NCI-H460 (cell line): ENCODE data around the gene ACAD8. TPM values are rescaled to one million over a fixed set of nuclear protein-coding genes. Genes with fewer than 3 reads are reported as not detected.
A peak's percentile ranks its signal among the peaks of the same experiment; 100 is the strongest.

Experiments used
- DNase-seq: peaks from one replicate; pipeline ENCODE4 v3.0.0-alpha.2; 2016; ENCODE audit warnings: low read depth; ENCODE audit errors: extremely low read depth
- polyA plus RNA-seq: library from polyadenylated mRNA; depleted of rRNA; stranded (reverse); fragments of >200 nt; gene quantifications from 2 replicates; pipeline ENCODE4 v1.2.3, GENCODE V29; 2014; cell fraction: nucleus; rRNA removed
- total RNA-seq: library from RNA; depleted of rRNA; stranded (reverse); fragments of >200 nt; shearing (Covaris generic); gene quantifications from 2 replicates; pipeline ENCODE4 v1.2.3, GENCODE V29; 2014; rRNA removed

The ACAD8 gene
- total RNA-seq = 8.7 and 13.3 TPM in 2 replicates
- polyA plus RNA-seq = 42.5 and 42.8 TPM in 2 replicates

GRCh38 chr11:134253188-134253993 lies at the start of gene ACAD8, which contains the start of gene THYN1:
Gene ACAD8, plus strand, starts transcription at chr11:134253568. Its CDS starts 33 bp downstream, at chr11:134253601.
Gene THYN1, minus strand, starts transcription at chr11:134253352. Its CDS starts 470 bp downstream, at chr11:134252882.
- DNase-seq = peak; percentile 93

GRCh38 chr11:134205729-134206128 lies 47.6 kb upstream of the ACAD8 start:
- DNase-seq = no peak

- DNase-seq = no peak
These were observed 47.2 kb upstream of the ACAD8 start for GRCh38 chr11:134206185-134206584.

GRCh38 chr11:134207538-134208239 lies 45.7 kb upstream of the ACAD8 start:
- DNase-seq = peak; percentile 26

DNA sequence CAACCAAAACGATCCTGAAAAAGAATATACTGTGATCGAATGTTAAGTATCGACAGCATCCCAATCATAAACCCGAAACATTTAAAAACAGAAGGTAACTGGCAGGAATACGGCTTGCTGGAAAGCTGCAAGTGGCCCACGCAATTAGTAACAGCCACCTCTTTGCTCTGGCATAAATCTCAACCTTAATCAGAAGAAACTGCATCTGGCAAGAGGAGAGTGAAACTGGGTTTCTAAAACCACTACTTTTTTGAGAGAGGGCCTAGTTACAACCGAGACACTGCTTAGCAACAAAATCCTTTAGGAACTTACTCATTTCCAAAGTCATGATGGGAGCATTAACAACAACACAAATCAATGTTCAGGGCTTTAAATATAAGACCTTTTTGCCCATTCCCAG lies 37.5 kb upstream of the ACAD8 start:
- no peak for DNase-seq

DNA sequence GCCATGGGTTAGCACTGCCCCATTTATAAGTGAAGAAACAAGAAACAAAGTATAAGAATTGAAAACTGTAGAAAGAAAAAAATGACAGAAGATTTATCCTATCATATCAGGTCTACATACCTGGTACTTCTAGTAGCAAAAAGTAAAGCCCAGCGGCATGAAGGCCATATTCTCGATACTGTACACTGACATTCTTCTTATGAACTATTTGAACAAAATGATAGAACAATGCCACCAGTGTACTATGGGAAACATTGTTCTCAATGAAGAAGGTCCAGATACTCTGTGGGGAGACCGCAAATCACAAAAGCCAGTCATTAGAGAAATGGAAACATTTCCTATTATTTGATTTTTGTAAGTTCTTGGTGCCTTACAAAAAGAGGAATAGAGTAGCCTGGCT lies 36.6 kb upstream of the ACAD8 start:
- DNase-seq = no peak

DNA sequence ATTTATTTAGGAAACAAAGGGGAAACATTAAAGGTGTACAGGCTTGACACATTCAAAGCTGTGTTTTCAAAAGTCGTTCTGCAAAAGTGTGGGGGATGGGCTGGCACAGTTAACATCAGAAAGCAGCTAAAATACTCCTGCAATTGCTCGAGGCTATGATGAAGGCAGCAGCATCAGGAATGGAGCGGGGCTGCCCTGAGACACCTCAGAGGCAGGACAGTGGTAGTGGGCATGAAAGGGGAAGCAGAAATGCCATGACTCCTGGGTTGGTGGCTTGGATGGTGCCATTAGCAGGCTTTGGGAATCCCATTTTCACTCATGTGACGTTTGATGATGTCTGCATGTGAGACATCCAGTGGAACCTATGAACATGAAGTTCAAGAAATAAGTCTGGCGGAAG lies 30.2 kb upstream of the ACAD8 start:
- DNase-seq = no peak

DNA sequence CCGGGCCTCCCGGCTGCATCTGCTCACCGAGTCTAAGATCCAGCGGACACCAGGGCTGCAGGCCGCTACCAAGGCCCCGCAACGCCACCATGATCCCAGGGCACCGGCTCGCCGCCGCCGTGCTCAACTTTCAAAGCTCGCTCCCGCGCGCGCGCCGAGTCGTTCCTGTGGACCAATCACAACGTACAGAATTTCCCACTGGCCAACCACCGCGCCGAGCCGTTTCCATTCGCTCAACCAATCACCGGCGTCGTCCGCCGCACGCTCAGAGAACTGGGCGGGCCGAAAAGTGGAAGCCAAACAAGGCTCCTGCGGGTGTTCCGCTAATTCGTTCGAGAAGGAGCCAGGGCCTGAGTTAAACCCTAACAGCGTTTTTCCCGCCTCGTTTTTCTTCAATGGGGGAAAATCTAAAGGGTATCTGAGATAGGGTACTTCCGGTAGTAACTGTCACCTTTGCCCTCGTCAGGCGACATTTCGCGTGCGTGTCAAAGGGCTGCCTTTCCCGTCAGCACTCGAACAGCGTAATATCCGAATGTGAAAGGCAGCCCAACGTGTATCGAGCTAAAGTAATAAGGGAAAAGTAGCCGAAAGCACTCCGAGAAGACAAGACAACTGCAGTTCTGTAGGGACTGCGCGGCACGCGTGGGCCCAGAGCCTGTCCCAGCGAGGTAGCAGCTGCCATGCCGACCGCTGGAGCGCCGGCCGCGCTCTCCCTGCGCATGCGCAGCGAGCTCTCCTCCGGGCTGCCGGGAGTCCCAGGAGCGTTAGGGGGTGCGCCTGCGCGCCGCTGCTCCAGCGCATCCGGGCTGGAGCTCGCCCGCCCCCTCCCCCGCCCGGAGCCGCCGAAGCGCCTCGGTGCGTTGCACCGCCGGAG lies 29.3 kb upstream of the ACAD8 start, which contains the start of the genes NCAPD3 and VPS26B:
TSS of gene NCAPD3 (minus strand) at position 132 of the 874 bp plus-strand sequence. CDS start at position 91, 41 bp downstream.
TSS of gene VPS26B (plus strand) at position 836 of the 874 bp plus-strand sequence. CDS start 452 bp downstream, outside the sequence.
- DNase-seq = peak; percentile 92

DNA sequence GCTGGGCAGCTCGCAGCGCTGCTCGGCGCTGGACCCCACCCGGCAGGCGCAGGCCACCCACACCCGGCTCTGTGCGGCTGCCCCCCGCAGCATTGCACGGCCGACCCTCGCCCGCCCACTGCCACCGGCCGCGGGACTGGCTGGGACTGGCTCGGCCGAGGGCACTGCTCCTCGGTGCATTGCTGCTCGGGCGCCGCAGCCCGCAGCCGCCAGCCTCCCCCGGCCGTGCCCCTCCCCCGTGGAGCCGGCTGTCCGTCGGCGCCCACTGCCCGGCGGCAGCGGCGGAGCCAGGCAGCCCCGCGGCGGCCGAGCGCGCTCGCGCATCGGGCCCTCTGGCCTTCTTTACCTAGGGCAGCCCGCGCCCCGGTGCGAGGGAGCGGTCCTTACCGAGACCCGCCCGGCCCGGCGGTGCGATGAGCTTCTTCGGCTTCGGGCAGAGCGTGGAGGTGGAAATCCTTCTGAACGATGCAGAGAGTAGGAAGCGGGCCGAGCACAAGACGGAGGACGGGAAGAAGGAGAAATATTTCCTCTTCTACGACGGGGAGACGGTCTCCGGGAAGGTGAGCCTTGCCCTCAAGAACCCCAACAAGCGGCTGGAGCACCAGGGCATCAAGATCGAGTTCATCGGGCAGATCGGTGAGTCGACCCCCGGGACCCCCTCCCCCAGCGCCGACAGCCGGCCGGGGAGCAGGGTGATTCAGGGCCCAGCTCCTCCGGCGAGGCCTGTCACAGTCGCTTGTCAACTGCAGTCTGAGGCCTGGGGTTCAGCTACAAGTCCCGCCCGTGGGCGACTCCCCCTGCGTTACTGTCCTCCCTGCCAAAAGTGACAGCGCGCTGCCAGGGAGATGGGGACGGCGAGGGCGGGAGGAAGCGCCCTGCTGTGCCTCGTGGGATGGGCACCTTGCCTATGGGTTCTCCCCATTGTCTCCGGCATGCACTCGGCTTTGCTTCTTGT lies 28.4 kb upstream of the ACAD8 start:
- DNase-seq = peak; percentile 5

GRCh38 chr11:134226806-134227325 lies 26.5 kb upstream of the ACAD8 start:
- no peak for DNase-seq

DNA sequence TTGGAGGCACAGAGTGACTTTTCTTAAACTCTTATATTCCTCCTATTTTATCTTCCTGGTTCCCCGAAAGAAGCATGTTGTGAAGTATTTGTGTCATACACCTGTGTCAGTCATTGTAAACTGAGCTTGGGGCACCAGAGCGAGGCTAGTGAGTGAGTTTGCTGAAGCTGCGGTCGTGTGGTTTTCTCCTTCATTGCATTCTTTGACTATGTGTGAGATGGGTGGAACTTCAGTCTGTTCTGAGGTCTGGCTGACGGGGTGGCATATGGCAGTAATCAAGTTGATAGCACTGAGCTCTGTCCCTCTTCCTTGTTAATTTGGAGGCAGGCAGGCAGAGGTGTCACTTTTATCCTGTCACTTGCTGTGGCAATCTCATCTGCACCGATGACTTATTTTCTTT lies 24.7 kb upstream of the ACAD8 start:
- DNase-seq = no peak

GRCh38 chr11:134229126-134229790 lies 24.1 kb upstream of the ACAD8 start:
- DNase-seq = no peak

- no peak for DNase-seq
These were observed 23.0 kb upstream of the ACAD8 start for GRCh38 chr11:134230339-134230738.

DNA sequence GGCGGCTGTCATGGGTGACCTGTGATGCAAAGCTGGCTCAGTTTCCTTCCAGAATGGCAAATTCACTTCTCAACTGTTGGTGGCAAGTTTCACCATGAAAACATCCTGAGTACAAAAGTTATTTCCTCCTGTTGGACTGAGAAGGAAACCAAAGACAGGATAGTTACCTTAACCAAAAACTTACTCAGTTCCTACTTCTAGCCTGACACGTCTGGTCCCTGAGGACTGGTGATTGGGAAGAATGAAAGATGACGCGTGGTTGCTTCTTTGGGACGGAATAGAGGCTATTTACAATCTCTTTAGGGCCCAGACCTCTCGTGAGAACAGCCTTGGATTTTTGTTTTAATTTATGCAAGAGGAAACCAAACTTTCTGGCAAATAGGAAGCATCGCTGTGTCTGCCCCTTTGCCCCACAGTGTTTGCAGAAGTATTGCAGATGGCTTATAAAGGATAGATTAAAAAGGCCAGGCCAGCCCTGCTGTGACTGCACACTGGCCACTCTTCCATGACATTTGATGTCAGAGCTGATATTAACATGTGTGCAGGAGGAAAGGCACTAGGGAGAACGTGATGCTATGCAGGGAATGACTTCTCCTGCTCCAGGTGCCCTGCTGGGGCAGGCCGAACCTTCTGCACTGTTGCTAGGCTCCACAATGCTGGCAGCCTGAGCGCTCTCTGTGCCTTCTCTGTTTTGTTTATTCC lies 21.3 kb upstream of the ACAD8 start:
- no peak for DNase-seq

DNA sequence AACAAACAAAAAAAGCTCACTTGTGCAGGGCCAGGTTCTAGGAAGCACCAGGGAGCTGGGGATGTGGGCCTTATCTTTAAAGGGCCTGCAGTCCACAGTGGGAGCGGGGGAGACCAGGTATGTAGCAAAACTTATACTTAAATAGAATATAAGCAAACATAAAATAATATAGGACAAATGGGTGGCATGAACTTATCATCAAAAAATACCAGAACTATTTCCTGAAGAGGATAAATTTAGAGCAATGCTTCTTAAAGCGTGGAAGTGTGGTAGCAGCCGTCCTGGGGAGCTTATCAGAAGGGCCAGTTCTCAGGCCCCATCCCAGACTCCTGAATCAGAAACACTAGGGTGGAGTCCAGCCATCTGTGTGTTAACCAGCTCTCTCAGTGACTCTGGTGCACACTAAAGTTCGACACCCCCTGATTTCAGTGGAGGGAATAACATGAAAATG lies 19.6 kb upstream of the ACAD8 start:
- no peak for DNase-seq

GRCh38 chr11:134235399-134235798 lies 18.0 kb upstream of the ACAD8 start:
- no peak for DNase-seq

- no peak for DNase-seq
These were observed 16.4 kb upstream of the ACAD8 start for GRCh38 chr11:134236834-134237556.
